Activated CD8-positive, alpha-beta T cell treated with anti-CD3 and anti-CD28 coated beads, Interleukin-2, amount 10 ng/mL, durations not matched to agents 7 days and 5 days (primary cell): ENCODE data around the gene STT3B. TPM values are rescaled to one million over a fixed set of nuclear protein-coding genes. Genes with fewer than 3 reads are reported as not detected.

ENCODE experiments used
- ATAC-seq: fragments of 150-1000 bp; cut with Tn5 transposase; one replicate; pipeline ENCODE4 v1.10.0; 2021; ENCODE audit warnings: moderate library complexity
- CTCF ChIA-PET: fragments of 350-600 bp; sonication (Branson Sonifier 250); formaldehyde crosslinking; loops from one replicate; lab custom pipeline; 2021; ENCODE audit warnings: antibody characterized with exemption; lab: Charles Lee
- POLR2A ChIA-PET: fragments of 350-600 bp; sonication (Branson Sonifier 250); formaldehyde crosslinking; loops from one replicate; lab custom pipeline; 2021; ENCODE audit warnings: antibody characterized with exemption; lab: Charles Lee
- DNase-seq: peaks from one replicate; pipeline ENCODE4 v3.0.0-alpha.2; 2020
- H3K27ac Mint-ChIP-seq: one replicate; pipeline ENCODE4 v1.8.0; 2021; ENCODE audit warnings: mild to moderate bottlenecking, mixed read lengths
- H3K27me3 Mint-ChIP-seq: one replicate; pipeline ENCODE4 v1.8.0; 2021; ENCODE audit warnings: low read depth, mixed read lengths
- H3K36me3 Mint-ChIP-seq: one replicate; pipeline ENCODE4 v1.8.0; 2021; ENCODE audit warnings: low read depth, mixed read lengths
- H3K4me1 Mint-ChIP-seq: one replicate; pipeline ENCODE4 v1.8.0; 2021; ENCODE audit warnings: low read depth, mixed read lengths
- H3K4me3 Mint-ChIP-seq: one replicate; pipeline ENCODE4 v1.8.0; 2021; ENCODE audit warnings: mild to moderate bottlenecking, mixed read lengths
- H3K9me3 Mint-ChIP-seq: one replicate; pipeline ENCODE4 v1.8.0; 2022; ENCODE audit warnings: mixed read lengths; ENCODE audit not compliant: insufficient read depth
- total RNA-seq, 2 experiments: library from RNA; stranded (reverse); gene quantifications; one replicate each; pipeline ENCODE4 v1.2.3, GENCODE V29; 2021

STT3B gene
- total RNA-seq, 2 experiments from 2014 or later, result 137 to 140 TPM

- Mint-ChIP-seq H3K4me1 (peaks cover 58% of the 10 kb centered on the region), H3K36me3 (peaks cover 40% of the 10 kb centered on the region), H3K4me3 (no peak overlapping the region), H3K9me3 (peaks cover 4% of the 10 kb centered on the region), H3K27ac (no peak overlapping the region), H3K27me3 (no peaks in the 10 kb centered on the region)
- CTCF ChIA-PET, result interaction anchor here (1.2 kb wide), 1 partner anchor 21 kb away, joined by 3 read pairs; no protein-coding TSS in a partner anchor
- POLR2A ChIA-PET, result interaction anchor here (1.2 kb wide), 1 partner anchor 19 kb away, joined by 3 read pairs; the partner anchor contains the start of gene STT3B
- DNase-seq (no peak), ATAC-seq (no peak)
These were observed 19.4 kb downstream of the STT3B start for GRCh38 chr3:31552103-31552502.

- Mint-ChIP-seq H3K27me3 (no peaks in the 10 kb centered on the region), H3K36me3 (peaks cover 43% of the 10 kb centered on the region), H3K4me1 (peaks cover 51% of the 10 kb centered on the region), H3K27ac (no peak overlapping the region), H3K4me3 (no peak overlapping the region), H3K9me3 (peaks cover 9% of the 10 kb centered on the region)
- CTCF ChIA-PET, result interaction anchor here (1.7 kb wide), 1 partner anchor 142 kb away, joined by 5 read pairs; no protein-coding TSS in a partner anchor
- DNase-seq (no peak), ATAC-seq (no peak)
- POLR2A ChIA-PET, result no interaction called here
These were observed 20.5 kb downstream of the STT3B start for GRCh38 chr3:31553258-31553657.

- H3K4me3 Mint-ChIP-seq, result no peak overlapping the region
- ChIA-PET POLR2A (no interaction called here), CTCF (interaction anchor here (1.0 to 1.7 kb wide), 4 partner anchors 11 to 213 kb away, joined by 3 to 5 read pairs (median 4); partner anchors contain the start of gene STT3B)
- H3K27me3 Mint-ChIP-seq, result no peaks in the 10 kb centered on the region
- H3K27ac Mint-ChIP-seq, result no peak overlapping the region
- H3K36me3 Mint-ChIP-seq, result peaks cover 58% of the 10 kb centered on the region
- peaks cover 65% of the 10 kb centered on the region for H3K4me1 Mint-ChIP-seq
- ATAC-seq (no peak), DNase-seq (no peak)
- peaks cover 25% of the 10 kb centered on the region for H3K9me3 Mint-ChIP-seq
These were observed 22.5 kb downstream of the STT3B start for GRCh38 chr3:31555204-31555603.

- DNase-seq, result no peak
These were observed 27.3 kb downstream of the STT3B start for GRCh38 chr3:31559872-31560534.

GRCh38 chr3:31561891-31562290 lies 29.2 kb downstream of the STT3B start:
- Mint-ChIP-seq H3K27me3 (no peaks in the 10 kb centered on the region), H3K36me3 (peaks cover 46% of the 10 kb centered on the region), H3K27ac (peak overlapping the region; percentile 19), H3K9me3 (peaks cover 31% of the 10 kb centered on the region), H3K4me1 (peaks cover 70% of the 10 kb centered on the region), H3K4me3 (no peak overlapping the region)
- CTCF ChIA-PET, result interaction anchor here (0.7 to 1.1 kb wide), 2 partner anchors 11 to 29 kb away, joined by 3 to 4 read pairs; partner anchors contain the start of gene STT3B
- no peak for DNase-seq
- POLR2A ChIA-PET, result no interaction called here
- no peak for ATAC-seq

More at GRCh38 chr3:31559872-31560534, 27.3 kb downstream of the STT3B start:
- H3K4me1 Mint-ChIP-seq, result peaks cover 69% of the 10 kb centered on the region
- ChIA-PET CTCF (no interaction called here), POLR2A (no interaction called here)
- H3K36me3 Mint-ChIP-seq, result peaks cover 55% of the 10 kb centered on the region
- peak overlapping the region; percentile 17 for H3K4me3 Mint-ChIP-seq
- peak overlapping the region; percentile 57 for H3K27ac Mint-ChIP-seq
- ATAC-seq, result peak; percentile 62
- no peaks in the 10 kb centered on the region for H3K27me3 Mint-ChIP-seq
- H3K9me3 Mint-ChIP-seq, result peaks cover 31% of the 10 kb centered on the region

GRCh38 chr3:31562525-31562924 lies 29.8 kb downstream of the STT3B start:
- CTCF ChIA-PET, result interaction anchor here (0.7 to 1.2 kb wide), 4 partner anchors 10 to 30 kb away, joined by 3 to 4 read pairs (median 3); partner anchors contain the start of gene STT3B
- no peaks in the 10 kb centered on the region for H3K27me3 Mint-ChIP-seq
- peaks cover 70% of the 10 kb centered on the region for H3K4me1 Mint-ChIP-seq
- ATAC-seq, result peak; percentile 56
- H3K9me3 Mint-ChIP-seq, result peaks cover 31% of the 10 kb centered on the region
- H3K36me3 Mint-ChIP-seq, result peaks cover 41% of the 10 kb centered on the region
- peak; percentile 50 for DNase-seq
- POLR2A ChIA-PET, result no interaction called here
- H3K27ac Mint-ChIP-seq, result peak overlapping the region; percentile 19
- no peak overlapping the region for H3K4me3 Mint-ChIP-seq

GRCh38 chr3:31565288-31565687 lies 32.6 kb downstream of the STT3B start:
- Mint-ChIP-seq H3K27ac (no peak overlapping the region), H3K4me3 (no peak overlapping the region), H3K27me3 (no peaks in the 10 kb centered on the region), H3K9me3 (peaks cover 10% of the 10 kb centered on the region), H3K36me3 (peaks cover 20% of the 10 kb centered on the region), H3K4me1 (peaks cover 55% of the 10 kb centered on the region)
- no peak for DNase-seq
- POLR2A ChIA-PET, result no interaction called here
- no peak for ATAC-seq
- CTCF ChIA-PET, result interaction anchor here (0.8 to 1.0 kb wide), 2 partner anchors 10 to 32 kb away, joined by 3 to 4 read pairs; no protein-coding TSS in a partner anchor

- ChIA-PET POLR2A (no interaction called here), CTCF (interaction anchor here (0.9 to 1.7 kb wide), 7 partner anchors 9 to 31 kb away, joined by 3 to 8 read pairs (median 3); no protein-coding TSS in a partner anchor)
- peak; percentile 73 for ATAC-seq
- Mint-ChIP-seq H3K4me1 (peaks cover 53% of the 10 kb centered on the region), H3K36me3 (peaks cover 12% of the 10 kb centered on the region), H3K4me3 (no peak overlapping the region), H3K27me3 (no peaks in the 10 kb centered on the region), H3K27ac (no peak overlapping the region), H3K9me3 (no peaks in the 10 kb centered on the region)
- peak; percentile 50 for DNase-seq
These were observed 34.3 kb downstream of the STT3B start for GRCh38 chr3:31567036-31567435.

- ChIA-PET CTCF (interaction anchor here (1.1 to 1.3 kb wide), 3 partner anchors 19 to 98 kb away, joined by 3 to 4 read pairs (median 3); no protein-coding TSS in a partner anchor), POLR2A (interaction anchor here (2.2 kb wide), 1 partner anchor 36 kb away, joined by 9 read pairs; the partner anchor contains the start of gene STT3B)
- DNase-seq (no peak), ATAC-seq (no peak)
- H3K4me1 Mint-ChIP-seq, result peaks cover 38% of the 10 kb centered on the region
- H3K4me3 Mint-ChIP-seq, result no peak overlapping the region
- H3K9me3 Mint-ChIP-seq, result no peaks in the 10 kb centered on the region
- H3K27ac Mint-ChIP-seq, result no peak overlapping the region
- H3K36me3 Mint-ChIP-seq, result peaks cover 6% of the 10 kb centered on the region
- H3K27me3 Mint-ChIP-seq, result no peaks in the 10 kb centered on the region
These were observed 35.9 kb downstream of the STT3B start for GRCh38 chr3:31568649-31569048.

GRCh38 chr3:31571325-31571724 lies 38.6 kb downstream of the STT3B start:
- CTCF ChIA-PET, result interaction anchor here (0.7 kb wide), 1 partner anchor 921 kb away, joined by 3 read pairs; no protein-coding TSS in a partner anchor
- no peak for DNase-seq
- Mint-ChIP-seq H3K27ac (no peak overlapping the region), H3K4me1 (peaks cover 43% of the 10 kb centered on the region), H3K9me3 (no peaks in the 10 kb centered on the region), H3K27me3 (no peaks in the 10 kb centered on the region), H3K4me3 (no peak overlapping the region), H3K36me3 (peaks cover 5% of the 10 kb centered on the region)
- POLR2A ChIA-PET, result no interaction called here
- no peak for ATAC-seq

- DNase-seq (no peak), ATAC-seq (no peak)
- ChIA-PET CTCF (interaction anchor here (1.0 to 1.3 kb wide), 3 partner anchors 10 to 21 kb away, joined by 3 read pairs; no protein-coding TSS in a partner anchor), POLR2A (no interaction called here)
- peaks cover 36% of the 10 kb centered on the region for H3K4me1 Mint-ChIP-seq
- H3K9me3 Mint-ChIP-seq, result no peaks in the 10 kb centered on the region
- H3K27ac Mint-ChIP-seq, result no peak overlapping the region
- peaks cover 10% of the 10 kb centered on the region for H3K36me3 Mint-ChIP-seq
- H3K27me3 Mint-ChIP-seq, result no peaks in the 10 kb centered on the region
- H3K4me3 Mint-ChIP-seq, result no peak overlapping the region
These were observed 39.7 kb downstream of the STT3B start for GRCh38 chr3:31572236-31573004.
